ENCODE results near the gene SEMA3D. TPM values are rescaled to one million over a fixed set of nuclear protein-coding genes. Genes with fewer than 3 reads are reported as not detected.

SEMA3D gene
- total and polyA plus RNA-seq, 2 of the 4 experiments (the other 2 are of a cell fraction), result 2.9 to 13.6 TPM

DNA sequence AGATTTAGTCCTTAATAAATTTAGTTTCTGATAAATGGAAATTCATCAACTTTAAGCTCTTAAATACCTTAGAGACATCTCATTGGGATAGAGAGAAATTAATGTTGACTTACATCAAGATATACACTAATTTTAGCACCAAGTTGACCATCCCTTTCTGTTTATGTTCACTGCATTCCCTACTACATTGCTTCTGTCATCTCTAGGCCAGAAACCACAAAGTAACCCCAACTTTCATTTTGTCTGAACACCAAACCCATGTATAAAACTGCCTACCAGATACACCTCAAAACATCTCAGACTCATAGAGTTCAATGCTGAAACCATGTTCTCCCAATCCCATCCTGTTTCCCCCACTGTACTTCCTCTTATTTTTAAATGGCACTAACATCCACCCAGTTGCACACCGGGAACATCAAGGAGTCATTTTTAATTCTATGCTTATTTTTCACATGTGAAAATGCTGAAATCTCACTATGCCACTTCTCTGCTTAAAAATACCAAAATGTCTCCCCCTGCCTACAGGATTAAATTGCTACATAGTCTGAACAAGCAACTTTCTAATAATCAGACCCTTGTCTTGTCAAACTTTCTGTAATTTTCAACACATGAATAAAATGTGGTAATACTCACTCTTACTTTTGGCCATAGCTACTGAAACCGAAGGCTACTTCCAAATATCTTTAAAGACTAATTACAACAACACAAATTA, 201.6 kb downstream of the SEMA3D start:
- 50% methylated on average over 1 of the region's 2 CpGs; no CpG with 5 or more reads in 1 of the 2 experiments for WGBS, 2 experiments (ENCODE audit: extremely low coverage in 2 of 2, insufficient read length in 1 of 2)
- no peak overlapping the region for H2AFZ ChIP-seq (replicated peaks; ENCODE audit: low read length, poor library complexity)

More for the DNA sequence above, 201.6 kb downstream of the SEMA3D start:
- Histone ChIP-seq H3K4me2 (ENCODE audit: low read depth, low read length) (peak overlapping the region; percentile 44; the same call in 1 of the 2 replicates), H3K56ac (ENCODE audit: extremely low read depth, insufficient read depth, low read length) (no peak overlapping the region), H2BK120ac (ENCODE audit: low read depth, low read length) (no peak overlapping the region), H3K27me3 (ENCODE audit: control insufficient read depth, insufficient read depth, low read length) (no peaks in the 10 kb centered on the region), H2BK5ac (ENCODE audit: low read depth, low read length, poor library complexity, severe bottlenecking) (peak overlapping the region; percentile 0), H3K9me3 (ENCODE audit: control insufficient read depth, insufficient read depth, low read length) (no peaks in the 10 kb centered on the region), H3K9me1 (ENCODE audit: insufficient read depth, low read length) (no peaks in the 10 kb centered on the region), H4K5ac (ENCODE audit: low read depth, low read length) (no peak overlapping the region; the same call in 1 of the 2 replicates), H3K4me3 (ENCODE audit: insufficient read depth, low read depth, low read length) (no peak overlapping the region), H3K4ac (ENCODE audit: low read depth, low read length) (no peak overlapping the region), H3K36me3 (ENCODE audit: control insufficient read depth, insufficient read depth, low read length) (no peaks in the 10 kb centered on the region), H3K9ac (ENCODE audit: low read depth, low read length) (no peak overlapping the region), H3K79me1 (ENCODE audit: low read depth in 1 of 2, low read length in 2 of 2) (no peaks in the 10 kb centered on the region), H2AK9ac (replicated peaks; ENCODE audit: low read depth, low read length, poor library complexity) (no peak overlapping the region), H3K18ac (ENCODE audit: low read depth, low read length) (peak overlapping the region; percentile 34; the same call in 1 of the 2 replicates), H4K91ac (ENCODE audit: insufficient read depth, low read depth, low read length) (no peak overlapping the region), H2AK5ac (ENCODE audit: low read depth, low read length) (no peak overlapping the region), H3K23ac (ENCODE audit: low read depth, low read length) (no peak overlapping the region), H3K27ac (ENCODE audit: insufficient read depth, low read length) (no peak overlapping the region), H4K20me1 (ENCODE audit: insufficient read depth, low read length) (no peaks in the 10 kb centered on the region), H4K8ac (ENCODE audit: low read depth in 2 of 2, low read length in 2 of 2) (no peak overlapping the region), H2BK20ac (ENCODE audit: low read depth, low read length) (no peak overlapping the region), H3K4me1 (ENCODE audit: control insufficient read depth, insufficient read depth, low read length) (peaks cover 3% of the 10 kb centered on the region; the same call in 1 of the 2 replicates), H2BK15ac (ENCODE audit: low read depth, low read length) (no peak overlapping the region), H3K14ac (replicated peaks; ENCODE audit: low read depth, low read length) (0 out of 2 replicates have a peak overlapping the region, but pooled peaks have one; percentile 0)
- CTCF ChIA-PET, result interaction anchor here (1.1 to 1.2 kb wide), 2 partner anchors 796 to 1049 kb away, joined by 3 read pairs; no protein-coding TSS in a partner anchor
- peak; percentile 29; the same call in 1 of the 2 replicates for ATAC-seq (ENCODE audit: low read depth)
- DNase-seq, result peak; percentile 15
- dilution Hi-C loops (cut with HindIII; ENCODE audit: low sequenced_read_pairs, unreplicated experiment), result no loop called here
- in situ Hi-C loops (cut with MboI; ENCODE audit: low sequenced_read_pairs), result no loop called here
- BruUV-seq (replicated peaks), result no TSS peak
- intact Hi-C loops (cut with micrococcal nuclease), result no loop called here
- TF ChIP-seq USF2 (IDR thresholded peaks at IDR 0.05; ENCODE audit: low read depth, low read length) (no peak), SMC3 (IDR thresholded peaks at IDR 0.05; ENCODE audit: low read depth, low read length) (no peak), FOS (IDR thresholded peaks at IDR 0.05; ENCODE audit: low read depth, low read length) (no peak), CHD1 (IDR thresholded peaks at IDR 0.05; ENCODE audit: low read depth, low read length) (no peak), MAZ (IDR thresholded peaks at IDR 0.05; ENCODE audit: borderline replicate concordance, low read depth, low read length) (no peak), MAFK (IDR thresholded peaks at IDR 0.05; ENCODE audit: low read depth, low read length) (no peak)
- POLR2A ChIA-PET (ENCODE audit: unreplicated experiment), result no interaction called here
